Upper lobe of left lung (tissue), 6 donors: Measurements from ENCODE around the gene NT5C2. TPM values are rescaled to one million over a fixed set of nuclear protein-coding genes. Genes with fewer than 3 reads are reported as not detected.
"Not testable (repeated sequence)": the region's sequence is repeated elsewhere in the genome, so short reads cannot be mapped to it uniquely, and the experiment has no call there.

Experiments used
- ATAC-seq, 2 donors: fragments of 200-7000 bp; cut with Tn5 transposase; one replicate each; pipeline ENCODE4 v1.9.1; 2022; ENCODE audit warnings: mild to moderate bottlenecking in 2 of 2, moderate library complexity in 2 of 2; ENCODE audit not compliant: low FRiP score in 2 of 2
- DNase-seq, 2 donors: peaks; one replicate each; pipeline ENCODE4 v3.0.0-alpha.2; 2019 to 2020
- H3K27ac ChIP-seq, 4 donors: fragments of 200-600 bp; sonication (generic); one replicate each; pipeline ENCODE4 v1.5.1; 2016 to 2019
- H3K27me3 ChIP-seq, 4 donors: fragments of 200-600 bp; sonication (generic); one replicate each; pipeline ENCODE4 v1.5.1; 2017 to 2019
- H3K36me3 ChIP-seq, 4 donors: fragments of 200-600 bp; sonication (generic); one replicate each; pipeline ENCODE4 v1.5.1; 2016 to 2019
- H3K4me1 ChIP-seq, 4 donors: fragments of 200-600 bp; sonication (generic); one replicate each; pipeline ENCODE4 v1.5.1; 2018 to 2019
- H3K4me3 ChIP-seq, 4 donors: fragments of 200-600 bp; sonication (generic); one replicate each; pipeline ENCODE4 v1.5.1; 2017 to 2019; ENCODE audit warnings: mild to moderate bottlenecking in 2 of 4, moderate library complexity in 1 of 4
- H3K9me3 ChIP-seq, 4 donors: fragments of 200-600 bp; sonication (generic); one replicate each; pipeline ENCODE4 v1.5.1; 2018 to 2019
- EP300 ChIP-seq, 4 donors: sonication (generic); formaldehyde crosslinking; IDR thresholded peaks; one replicate each; pipeline ENCODE4 v1.5.1; 2017; ENCODE audit warnings: antibody characterized with exemption in 4 of 4, control low read depth in 2 of 4
- POLR2A ChIP-seq, 4 donors: fragments of 450-650 bp; IDR thresholded peaks; one replicate each; pipeline ENCODE4 v1.5.1; 2016 to 2017; ENCODE audit warnings: antibody characterized with exemption in 4 of 4, mild to moderate bottlenecking in 2 of 4
- POLR2AphosphoS5 ChIP-seq, 2 donors: sonication (generic); formaldehyde crosslinking; IDR thresholded peaks; one replicate each; pipeline ENCODE4 v1.5.1; 2017; ENCODE audit warnings: antibody characterized with exemption in 2 of 2
- WGBS, 2 donors: methylation state at CpG; one replicate each; pipeline ENCODE4 v1.1.5; 2017 to 2018; 5-methylcytosine and 5-hydroxymethylcytosine counted together
- total RNA-seq, 6 donors: library from RNA; depleted of rRNA in 4 of 6; stranded (reverse); fragments of >200 nt in 4 of 6; gene quantifications; one replicate each; pipeline versions ENCODE4 v1.1.0 to v1.2.1, GENCODE V29; 2016 to 2021
- TF ChIP-seq, protein P1 (sequence below), 6 experiments: fragments of 450-650 bp in 4 of 6; fragments of 200-600 bp in 2 of 6; sonication (generic) in 2 of 6; IDR thresholded peaks; one replicate each; pipeline ENCODE4 v1.5.1; 2016 to 2019; ENCODE audit warnings: antibody characterized with exemption in 6 of 6
- donor health status: DM: no; HTN: no; CAD: no; lungs with moderate emphysema.
- donor health status: DM: no; HTN: yes; CAD: no; lungs with severe emphysema.

NT5C2 gene
- total RNA-seq, 6 donors from 2014 or later: 47.4 to 122 (median 85.1) TPM

GRCh38 chr10:103225939-103226338 is 32.9 kb upstream of the NT5C2 start:
- TF ChIP-seq POLR2A (IDR thresholded peaks at IDR 0.05) (no peak), EP300 (IDR thresholded peaks at IDR 0.05) (no peak), POLR2AphosphoS5 (IDR thresholded peaks at IDR 0.05) (no peak)
- TF ChIP-seq, protein P1, sequence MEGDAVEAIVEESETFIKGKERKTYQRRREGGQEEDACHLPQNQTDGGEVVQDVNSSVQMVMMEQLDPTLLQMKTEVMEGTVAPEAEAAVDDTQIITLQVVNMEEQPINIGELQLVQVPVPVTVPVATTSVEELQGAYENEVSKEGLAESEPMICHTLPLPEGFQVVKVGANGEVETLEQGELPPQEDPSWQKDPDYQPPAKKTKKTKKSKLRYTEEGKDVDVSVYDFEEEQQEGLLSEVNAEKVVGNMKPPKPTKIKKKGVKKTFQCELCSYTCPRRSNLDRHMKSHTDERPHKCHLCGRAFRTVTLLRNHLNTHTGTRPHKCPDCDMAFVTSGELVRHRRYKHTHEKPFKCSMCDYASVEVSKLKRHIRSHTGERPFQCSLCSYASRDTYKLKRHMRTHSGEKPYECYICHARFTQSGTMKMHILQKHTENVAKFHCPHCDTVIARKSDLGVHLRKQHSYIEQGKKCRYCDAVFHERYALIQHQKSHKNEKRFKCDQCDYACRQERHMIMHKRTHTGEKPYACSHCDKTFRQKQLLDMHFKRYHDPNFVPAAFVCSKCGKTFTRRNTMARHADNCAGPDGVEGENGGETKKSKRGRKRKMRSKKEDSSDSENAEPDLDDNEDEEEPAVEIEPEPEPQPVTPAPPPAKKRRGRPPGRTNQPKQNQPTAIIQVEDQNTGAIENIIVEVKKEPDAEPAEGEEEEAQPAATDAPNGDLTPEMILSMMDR (IDR thresholded peaks at IDR 0.05): no peak
- Histone ChIP-seq H3K27ac (peak overlapping the region in 1 of 4 donors; percentile 17), H3K4me1 (peaks cover 0 to 15% (median 5%) of the 10 kb centered on the region in 4 donors), H3K9me3 (peaks cover 0 to 18% (median 15%) of the 10 kb centered on the region in 4 donors), H3K4me3 (no peak overlapping the region), H3K36me3 (no peaks in the 10 kb centered on the region), H3K27me3 (no peaks in the 10 kb centered on the region)
- no peak for ATAC-seq
- no peak for DNase-seq

DNA sequence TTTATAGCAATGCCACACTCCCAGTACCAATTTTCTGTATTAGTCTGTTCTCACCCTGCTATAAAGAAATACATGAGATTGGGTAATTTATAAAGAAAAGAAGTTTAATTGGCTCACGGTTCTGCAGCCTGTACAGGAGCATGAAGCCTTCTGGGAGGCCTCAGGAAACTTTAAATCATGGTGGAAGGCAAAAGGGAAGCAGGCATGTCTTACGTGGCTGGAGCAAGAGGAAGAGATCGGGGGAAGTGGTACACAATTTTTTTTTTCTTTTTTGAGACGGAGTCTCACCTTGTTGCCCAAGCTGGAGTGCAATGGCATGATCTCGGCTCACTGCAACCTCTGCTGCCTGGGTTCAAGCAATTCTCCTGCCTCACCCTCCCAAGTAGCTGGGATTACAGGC is 31.6 kb upstream of the NT5C2 start:
- 71 to 76% methylated on average over 5 of the region's 5 CpGs for WGBS, 2 donors
- not testable (repeated sequence) for DNase-seq, H3K4me1 ChIP-seq, H3K36me3 ChIP-seq, ATAC-seq, H3K27me3 ChIP-seq, H3K4me3 ChIP-seq
- H3K9me3 ChIP-seq: peaks cover 0 to 18% (median 15%) of the 10 kb centered on the region in 4 donors
- H3K27ac ChIP-seq: peak overlapping the region in 2 of 4 donors; percentile 2 to 67

DNA sequence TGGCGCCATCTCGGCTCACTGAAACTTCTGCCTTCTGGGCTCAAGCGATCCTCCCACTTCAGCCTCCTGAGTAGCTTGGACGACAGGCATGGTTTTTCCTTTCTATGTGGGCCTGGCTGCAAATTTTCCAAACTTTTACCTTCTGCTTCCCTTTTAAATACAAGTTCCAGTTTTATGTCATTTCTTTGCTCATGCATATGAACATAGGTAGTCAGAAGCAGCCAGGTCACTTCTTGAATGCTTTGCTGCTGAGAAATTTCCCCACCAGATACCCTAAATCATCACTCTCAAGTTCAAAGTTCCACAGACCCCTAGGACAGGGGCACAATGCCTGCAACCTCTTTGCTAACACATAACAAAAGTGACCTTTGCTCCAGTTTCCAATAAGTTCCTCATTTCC is 31.1 kb upstream of the NT5C2 start:
- no peak for DNase-seq
- no peak overlapping the region for H3K27ac ChIP-seq
- no peaks in the 10 kb centered on the region for H3K27me3 ChIP-seq
- H3K36me3 ChIP-seq: no peaks in the 10 kb centered on the region
- ATAC-seq: no peak
- no peak for TF ChIP-seq POLR2A (IDR thresholded peaks at IDR 0.05)
- no peak for TF ChIP-seq POLR2AphosphoS5 (IDR thresholded peaks at IDR 0.05)
- no peak for TF ChIP-seq EP300 (IDR thresholded peaks at IDR 0.05)
- TF ChIP-seq, protein P1 (IDR thresholded peaks at IDR 0.05): no peak
- peaks cover 0 to 18% (median 15%) of the 10 kb centered on the region in 4 donors for H3K9me3 ChIP-seq
- 90 to 95% methylated on average over 4 of the region's 4 CpGs for WGBS, 2 donors
- H3K4me3 ChIP-seq: no peak overlapping the region
- H3K4me1 ChIP-seq: peaks cover 0 to 2% (median 0%) of the 10 kb centered on the region in 4 donors

- not testable (repeated sequence) for DNase-seq, H3K36me3 ChIP-seq, H3K27me3 ChIP-seq, H3K4me1 ChIP-seq, ATAC-seq, H3K4me3 ChIP-seq, H3K9me3 ChIP-seq, H3K27ac ChIP-seq
- WGBS, 2 donors: 49 to 63% methylated on average over 4 of the region's 4 CpGs
Observed at GRCh38 chr10:103216362-103216761, 23.3 kb upstream of the NT5C2 start.

- TF ChIP-seq POLR2AphosphoS5 (IDR thresholded peaks at IDR 0.05) (no peak), EP300 (IDR thresholded peaks at IDR 0.05) (no peak), POLR2A (IDR thresholded peaks at IDR 0.05) (no peak)
- TF ChIP-seq, protein P1 (IDR thresholded peaks at IDR 0.05): no peak
- Histone ChIP-seq H3K27me3 (no peaks in the 10 kb centered on the region), H3K27ac (no peak overlapping the region), H3K4me1 (no peaks in the 10 kb centered on the region), H3K4me3 (no peak overlapping the region), H3K9me3 (peaks cover 0 to 7% (median under 1%) of the 10 kb centered on the region in 4 donors), H3K36me3 (no peaks in the 10 kb centered on the region)
- ATAC-seq: no peak
- no peak for DNase-seq
- 90 to 91% methylated on average over 5 of the region's 5 CpGs for WGBS, 2 donors
Observed at GRCh38 chr10:103215601-103216000, 22.5 kb upstream of the NT5C2 start.

DNA sequence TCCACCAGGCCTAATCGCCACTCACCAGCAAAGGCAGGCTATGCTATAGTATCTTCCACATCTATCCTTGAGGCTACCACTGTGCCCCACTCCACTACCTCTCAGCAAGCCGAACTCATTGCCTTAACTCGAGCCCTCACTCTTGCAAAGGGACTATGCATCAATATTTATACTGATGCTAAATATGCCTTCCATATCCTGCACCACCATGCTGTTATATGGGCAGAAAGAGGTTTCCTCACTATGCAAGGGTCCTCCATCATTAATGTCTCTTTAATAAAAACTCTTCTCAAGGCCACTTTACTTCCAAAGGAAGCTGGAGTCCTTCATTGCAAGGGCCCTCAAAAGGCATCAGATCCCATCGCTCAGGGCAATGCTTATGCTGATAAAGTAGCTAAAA is 17.2 kb upstream of the NT5C2 start:
- not testable (repeated sequence) for H3K27me3 ChIP-seq, H3K4me3 ChIP-seq, H3K27ac ChIP-seq, H3K36me3 ChIP-seq, H3K4me1 ChIP-seq, ATAC-seq, DNase-seq
- peaks cover 0 to 14% (median 5%) of the 10 kb centered on the region in 4 donors for H3K9me3 ChIP-seq
- 92 to 97% methylated on average over 4 of the region's 4 CpGs for WGBS, 2 donors

GRCh38 chr10:103207643-103208042 is 14.6 kb upstream of the NT5C2 start:
- not testable (repeated sequence) for H3K27ac ChIP-seq, H3K4me3 ChIP-seq, H3K4me1 ChIP-seq, H3K27me3 ChIP-seq, ATAC-seq, H3K36me3 ChIP-seq
- DNase-seq: peak in 1 of 2 donors; percentile 68
- H3K9me3 ChIP-seq: peaks cover 0 to 14% (median 5%) of the 10 kb centered on the region in 4 donors
- WGBS, 2 donors: 44 to 61% methylated on average over 2 to 3 of the region's 3 CpGs
